ENCODE data around the gene CEP112. TPM values are rescaled to one million over a fixed set of nuclear protein-coding genes. Genes with fewer than 3 reads are reported as not detected.

The CEP112 gene
- total and polyA plus RNA-seq, 2 of the 13 experiments (the other 11 are each of a cell fraction or from before 2014, with no cell fraction given) = 1.2 to 3.4 TPM

GRCh38 chr17:65627891-65628643 is 563.9 kb downstream of the CEP112 start (continued):
- TF ChIP-seq ZNF704 (CRISPR knock-in tag; IDR thresholded peaks at IDR 0.05; ENCODE audit: borderline replicate concordance) = no peak
- TF ChIP-seq SOX6 (IDR thresholded peaks at IDR 0.05) = no peak
- TF ChIP-seq SOX6 (CRISPR knock-in tag; IDR thresholded peaks at IDR 0.05) = peak; percentile 45; the same call in 1 of the 2 replicates
- TF ChIP-seq SNAPC5 (CRISPR knock-in tag; IDR thresholded peaks at IDR 0.05; ENCODE audit: borderline replicate concordance) = no peak
- no peak for TF ChIP-seq ZNF839 (CRISPR knock-in tag; IDR thresholded peaks at IDR 0.05; ENCODE audit: borderline replicate concordance)
- TF ChIP-seq CHD4 (IDR thresholded peaks at IDR 0.05; ENCODE audit: borderline replicate concordance, low read length) = no peak
- TF ChIP-seq IRX3 (CRISPR knock-in tag; IDR thresholded peaks at IDR 0.05; ENCODE audit: borderline replicate concordance, low read depth) = no peak
- TF ChIP-seq RXRB (CRISPR knock-in tag; IDR thresholded peaks at IDR 0.05; ENCODE audit: borderline replicate concordance) = peak; percentile 75
- no peak for TF ChIP-seq ZNF879 (CRISPR knock-in tag; IDR thresholded peaks at IDR 0.05)
- TF ChIP-seq KMT2B (CRISPR knock-in tag; IDR thresholded peaks at IDR 0.05) = 0 out of 2 replicates have a peak, but pooled peaks have one; percentile 17
- no peak for TF ChIP-seq TBL1XR1 (IDR thresholded peaks at IDR 0.05; ENCODE audit: borderline replicate concordance, low read length, partially characterized antibody)
- no peak for TF ChIP-seq SCMH1 (CRISPR knock-in tag; IDR thresholded peaks at IDR 0.05; ENCODE audit: borderline replicate concordance)
- peak; percentile 75 for TF ChIP-seq MED1 (CRISPR knock-in tag; IDR thresholded peaks at IDR 0.05)
- no peak for TF ChIP-seq ZNF510 (CRISPR knock-in tag; IDR thresholded peaks at IDR 0.05; ENCODE audit: low read depth)
- TF ChIP-seq ZNF607 (CRISPR knock-in tag; IDR thresholded peaks at IDR 0.05; ENCODE audit: borderline replicate concordance) = no peak; the same call in 1 of the 2 replicates
- TF ChIP-seq NFE2L1 (CRISPR knock-in tag; IDR thresholded peaks at IDR 0.05; ENCODE audit: borderline replicate concordance) = no peak
- TF ChIP-seq NFRKB (IDR thresholded peaks at IDR 0.05) = no peak
- TF ChIP-seq ZNF10 (CRISPR knock-in tag; IDR thresholded peaks at IDR 0.05; ENCODE audit: borderline replicate concordance, low read depth) = no peak
- no peak for TF ChIP-seq TCF7L2 (IDR thresholded peaks at IDR 0.05; ENCODE audit: low read depth, low read length)
- no peak for TF ChIP-seq TSC22D2 (CRISPR knock-in tag; IDR thresholded peaks at IDR 0.05; ENCODE audit: borderline replicate concordance)
- TF ChIP-seq SALL2 (CRISPR knock-in tag; IDR thresholded peaks at IDR 0.05) = no peak
- TF ChIP-seq MXD3 (CRISPR knock-in tag; IDR thresholded peaks at IDR 0.05) = no peak
- no peak for TF ChIP-seq WIZ (CRISPR knock-in tag; IDR thresholded peaks at IDR 0.05)
- TF ChIP-seq TRIM24 (CRISPR knock-in tag; IDR thresholded peaks at IDR 0.05) = no peak
- no peak; the same call in 1 of the 2 replicates for TF ChIP-seq ZNF12 (CRISPR knock-in tag; IDR thresholded peaks at IDR 0.05)
- TF ChIP-seq ZNF891 (CRISPR knock-in tag; IDR thresholded peaks at IDR 0.05) = no peak
- no peak for TF ChIP-seq ATF5 (CRISPR knock-in tag; IDR thresholded peaks at IDR 0.05; ENCODE audit: low read depth)
- TF ChIP-seq ZNF713 (CRISPR knock-in tag; IDR thresholded peaks at IDR 0.05) = no peak

All from HepG2 (cell line).